GM19351 (cell line): Measurements from ENCODE around the gene CLEC2D.
"Not testable (repeated sequence)": the region's sequence is repeated elsewhere in the genome, so short reads cannot be mapped to it uniquely, and the experiment has no call there.

ENCODE experiments used
- ATAC-seq: cut with Tn5 transposase; IDR thresholded peaks from one replicate; pipeline ENCODE4 v1.9.1; 2021; ENCODE audit warnings: mild to moderate bottlenecking, moderate library complexity; ENCODE audit not compliant: unreplicated experiment

CLEC2D gene, protein sequence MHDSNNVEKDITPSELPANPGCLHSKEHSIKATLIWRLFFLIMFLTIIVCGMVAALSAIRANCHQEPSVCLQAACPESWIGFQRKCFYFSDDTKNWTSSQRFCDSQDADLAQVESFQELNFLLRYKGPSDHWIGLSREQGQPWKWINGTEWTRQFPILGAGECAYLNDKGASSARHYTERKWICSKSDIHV

DNA sequence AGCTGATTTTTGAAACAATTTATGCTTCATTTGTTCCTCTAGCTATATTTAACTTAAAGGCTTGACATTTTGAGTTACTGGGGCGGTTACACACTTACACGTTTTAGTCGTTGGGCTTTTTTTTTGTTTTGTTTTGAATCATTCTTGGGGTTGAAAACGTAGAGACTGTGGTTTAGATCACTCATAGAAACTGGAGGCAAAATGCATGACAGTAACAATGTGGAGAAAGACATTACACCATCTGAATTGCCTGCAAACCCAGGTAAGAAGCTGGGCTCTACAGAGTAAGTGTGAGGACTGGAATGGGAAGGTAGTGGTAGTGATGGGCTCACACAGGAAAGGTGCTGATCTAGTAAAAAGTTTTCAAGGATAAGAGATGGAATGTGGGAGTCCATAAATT is at the start of gene CLEC2D:
Gene CLEC2D (plus strand): TSS at position 180 of the 400 bp plus-strand sequence. CDS start 22 bp downstream, at position 202.
- peak; percentile 38 for ATAC-seq

- no peak for ATAC-seq
Measured at GRCh38 chr12:9625019-9625418, 44.5 kb upstream of the CLEC2D start.

DNA sequence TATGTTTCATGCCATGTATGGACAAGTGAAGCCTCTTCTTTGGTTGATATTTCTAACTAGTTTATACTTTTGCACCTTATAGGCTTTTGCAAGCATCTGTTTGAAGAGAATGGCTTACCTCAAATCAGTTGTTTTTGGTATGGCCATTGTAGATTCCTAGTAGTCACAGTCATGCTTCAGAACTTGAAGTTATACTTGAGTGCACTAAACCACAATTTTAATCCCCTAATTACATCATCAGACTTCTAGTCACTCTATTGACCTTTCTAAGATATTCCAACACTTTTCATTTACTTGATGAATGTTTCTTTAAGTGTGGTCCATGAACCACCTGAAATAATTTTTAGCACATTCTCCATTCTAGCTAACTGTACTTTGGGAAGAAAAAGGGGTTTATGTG is 43.2 kb upstream of the CLEC2D start:
- ATAC-seq = no peak

DNA sequence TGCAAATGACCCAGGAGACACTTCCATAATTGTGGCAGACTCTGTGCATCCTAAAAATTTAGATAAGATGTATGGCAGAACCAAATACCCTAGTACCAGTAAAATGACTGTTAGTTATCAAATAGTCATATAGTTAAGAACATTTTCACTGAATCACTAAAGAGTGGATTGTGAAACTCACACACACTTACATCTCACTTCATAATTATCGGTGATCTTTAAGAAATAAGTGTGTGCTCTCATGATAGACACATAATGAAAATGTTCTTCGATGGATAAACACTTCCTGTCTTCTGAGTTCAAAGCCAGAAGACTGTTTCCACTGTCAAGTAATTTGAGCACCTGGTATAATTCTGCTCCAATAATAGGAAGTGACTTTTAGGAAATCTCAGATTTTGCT is 42.7 kb upstream of the CLEC2D start:
- ATAC-seq = no peak

- no peak for ATAC-seq
Measured at GRCh38 chr12:9632766-9633165, 36.7 kb upstream of the CLEC2D start.

- ATAC-seq = no peak
Measured at GRCh38 chr12:9634177-9634803, 35.2 kb upstream of the CLEC2D start.

DNA sequence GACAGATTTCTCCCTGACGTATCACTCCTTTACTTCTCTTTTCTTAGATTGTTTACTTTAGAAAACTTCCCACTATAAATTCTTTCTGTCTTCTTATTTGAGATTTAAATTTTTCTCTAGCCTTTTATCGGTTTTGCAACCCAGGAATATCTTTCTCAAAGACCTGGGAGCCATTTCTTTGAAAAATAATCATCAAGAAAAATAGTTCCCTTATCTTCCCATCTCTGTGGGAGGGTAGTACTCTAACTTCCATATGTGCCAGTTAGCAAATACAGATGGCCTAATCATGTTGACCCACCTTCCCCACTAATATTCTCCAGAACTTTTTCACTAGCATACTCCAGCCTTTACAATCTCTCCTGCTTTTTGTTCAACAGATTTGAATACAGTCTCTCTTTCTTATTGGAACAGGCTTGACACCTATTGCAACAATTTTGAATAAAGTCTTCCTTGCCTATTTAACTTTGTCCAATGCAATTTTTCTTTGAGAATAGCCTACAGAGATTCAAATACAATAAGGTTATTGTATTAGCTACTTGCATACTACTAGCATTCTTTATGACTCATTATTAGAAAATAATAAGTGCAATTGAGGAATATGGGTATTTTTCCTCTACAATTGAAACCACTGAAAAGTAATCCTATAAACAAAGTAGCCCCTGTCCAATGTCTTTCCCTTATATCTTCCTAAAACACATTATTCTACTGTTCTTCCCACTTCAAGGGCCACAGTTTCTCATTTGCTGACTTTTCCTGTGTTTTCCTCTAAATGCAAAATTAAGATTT is 34.4 kb upstream of the CLEC2D start:
- ATAC-seq = no peak

DNA sequence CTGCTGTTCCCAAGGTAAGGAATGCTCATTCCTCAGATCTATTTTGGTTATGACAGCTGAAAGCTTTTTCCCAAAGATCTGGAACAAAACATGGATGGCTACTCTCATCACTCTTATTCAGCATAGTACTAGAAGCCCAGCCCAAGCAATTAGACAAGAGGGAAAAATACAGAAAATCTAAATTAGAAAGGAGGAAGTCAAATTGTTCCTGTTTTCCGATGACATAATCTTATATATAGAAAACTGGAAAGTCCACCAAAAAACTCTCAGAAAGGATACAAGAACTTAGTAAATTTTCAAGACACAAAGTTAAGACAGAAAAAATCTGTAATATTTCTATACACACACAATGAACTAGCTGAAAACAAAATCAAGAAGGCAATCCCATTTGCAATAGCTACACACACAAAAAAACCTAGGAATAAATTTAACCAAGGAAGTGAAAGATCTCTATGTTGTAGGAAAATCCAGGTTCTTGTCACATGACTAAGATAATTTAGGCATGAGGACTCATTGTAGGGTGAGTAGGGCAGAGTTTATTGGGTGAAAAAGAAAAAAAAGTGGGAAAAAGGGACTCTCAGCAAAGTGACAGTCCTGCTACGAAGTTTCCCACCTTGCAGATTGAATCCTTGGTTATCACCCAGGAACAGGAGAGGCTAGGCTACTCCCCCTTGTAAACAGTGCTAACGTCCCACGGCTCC is 33.2 kb upstream of the CLEC2D start:
- ATAC-seq = no peak

GRCh38 chr12:9636851-9637206 is 32.7 kb upstream of the CLEC2D start:
- no peak for ATAC-seq

DNA sequence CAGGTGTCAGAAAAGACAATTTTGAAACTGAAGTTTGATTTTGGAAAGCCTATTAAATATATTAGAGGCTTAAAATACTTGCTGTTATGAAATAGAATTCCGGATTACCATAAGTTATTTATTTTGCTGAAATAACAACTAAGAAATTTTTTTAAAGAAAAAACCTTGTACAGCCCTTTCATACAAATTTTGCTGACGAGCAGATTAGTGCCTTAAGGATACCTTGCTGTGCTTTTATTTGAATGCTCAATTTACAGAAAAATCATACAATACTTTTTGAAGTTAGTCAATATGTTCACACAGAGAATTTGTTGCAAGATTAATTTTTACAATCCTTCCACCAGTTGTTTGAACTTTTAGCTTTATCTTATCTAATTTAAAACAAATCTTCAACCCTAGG is 29.5 kb upstream of the CLEC2D start:
- ATAC-seq = no peak

- no peak for ATAC-seq
Measured at GRCh38 chr12:9642606-9643265, 26.8 kb upstream of the CLEC2D start.

GRCh38 chr12:9643266-9643660 is 26.2 kb upstream of the CLEC2D start:
- no peak for ATAC-seq

DNA sequence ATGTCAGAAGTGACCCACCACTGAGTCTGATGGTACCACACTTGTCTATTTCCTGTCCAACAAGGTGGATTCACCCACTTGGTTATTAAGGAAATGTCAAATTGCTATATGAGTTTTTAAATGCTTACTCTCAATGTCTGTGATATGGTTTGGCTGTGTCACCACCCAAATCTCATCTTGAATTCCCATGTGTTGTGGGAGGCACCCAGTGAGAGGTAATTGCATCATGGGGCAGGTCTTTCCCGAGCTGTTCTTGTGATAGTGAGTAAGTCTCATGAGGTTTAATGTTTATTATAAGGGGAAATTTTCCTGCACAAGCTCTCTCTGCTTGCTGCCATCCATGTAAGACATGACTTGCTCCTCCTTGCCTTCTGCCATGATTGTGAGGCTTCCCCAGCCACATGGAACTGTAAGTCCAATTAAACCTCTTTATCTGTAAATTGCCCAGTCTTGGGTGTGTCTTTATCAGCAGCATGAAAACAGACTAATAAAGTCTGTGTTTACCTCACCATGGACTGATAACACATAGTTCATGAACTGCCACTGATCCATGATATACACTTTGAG is 24.4 kb upstream of the CLEC2D start:
- not testable (repeated sequence) for ATAC-seq

GRCh38 chr12:9646794-9647781 is 22.4 kb upstream of the CLEC2D start:
- ATAC-seq = peak; percentile 2

DNA sequence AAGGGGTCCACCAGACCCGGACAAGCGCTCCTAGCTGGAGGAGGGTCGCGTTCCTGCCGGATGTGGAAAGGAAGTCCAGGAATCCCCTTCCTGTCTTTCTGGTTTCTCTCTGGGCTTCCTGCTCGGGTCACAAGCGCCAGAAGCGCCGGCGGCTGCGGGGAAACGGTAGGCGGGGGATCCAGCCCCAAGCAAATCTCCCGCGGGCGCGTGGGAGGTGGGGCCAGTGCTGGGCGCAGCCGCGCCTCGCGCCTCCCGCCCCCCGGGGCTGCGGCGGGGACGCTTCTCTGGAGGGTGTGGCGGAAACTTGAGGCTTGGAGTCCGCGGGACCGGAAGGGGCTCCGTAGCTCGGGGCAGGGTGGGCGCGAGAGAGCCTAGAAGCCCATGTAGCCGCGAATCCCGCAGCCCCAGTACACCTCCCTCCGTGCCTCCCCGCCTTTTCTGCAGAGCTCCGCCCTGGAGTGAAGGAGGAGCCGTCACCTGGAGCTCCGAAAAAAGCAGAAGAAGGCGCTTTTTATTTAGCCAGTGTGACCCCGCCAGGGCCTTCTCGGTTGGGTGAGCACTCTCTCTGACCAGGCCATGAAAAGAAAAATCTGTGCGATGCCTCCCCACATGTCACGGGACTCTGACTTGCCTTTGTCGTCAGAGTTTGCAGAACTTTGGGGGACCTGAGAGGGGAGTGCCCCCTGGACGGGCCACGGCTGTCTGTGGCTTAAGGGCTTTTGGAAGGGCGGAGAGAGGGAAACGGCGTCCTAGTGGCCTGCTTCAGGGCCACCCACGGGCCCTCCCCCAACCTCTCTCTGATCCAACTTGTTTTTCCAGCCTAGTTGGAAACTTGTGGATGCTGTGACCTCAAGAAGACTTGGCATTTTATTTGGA is 21.4 kb upstream of the CLEC2D start:
- peak; percentile 64 for ATAC-seq

- no peak for ATAC-seq
Measured at GRCh38 chr12:9648701-9649531, 20.6 kb upstream of the CLEC2D start.

- no peak for ATAC-seq
Measured at GRCh38 chr12:9649532-9649940, 20.0 kb upstream of the CLEC2D start.

- ATAC-seq = no peak
Measured at GRCh38 chr12:9650151-9650576, 19.3 kb upstream of the CLEC2D start.
